GM21390 (cell line): ENCODE measurements around the gene TP73.

Experiments used
- ATAC-seq: cut with Tn5 transposase; IDR thresholded peaks from one replicate; pipeline ENCODE4 v1.9.1; 2021; ENCODE audit not compliant: unreplicated experiment

Gene TP73

GRCh38 chr1:3703786-3704371 is 51.6 kb downstream of the TP73 start:
- no peak for ATAC-seq

GRCh38 chr1:3705341-3705950 is 53.1 kb downstream of the TP73 start:
- ATAC-seq: no peak

GRCh38 chr1:3706651-3707297 is 54.5 kb downstream of the TP73 start:
- ATAC-seq: no peak

GRCh38 chr1:3707298-3707938 is 55.1 kb downstream of the TP73 start:
- no peak for ATAC-seq

GRCh38 chr1:3707939-3708328 is 55.6 kb downstream of the TP73 start:
- ATAC-seq: no peak

GRCh38 chr1:3708791-3709190 is 56.5 kb downstream of the TP73 start:
- ATAC-seq: no peak

- no peak for ATAC-seq
These were observed 57.9 kb downstream of the TP73 start for GRCh38 chr1:3710251-3710650.

- ATAC-seq: no peak
These were observed 59.1 kb downstream of the TP73 start for GRCh38 chr1:3711381-3711779.

GRCh38 chr1:3711780-3712451 is 59.6 kb downstream of the TP73 start:
- no peak for ATAC-seq

GRCh38 chr1:3712573-3713535 is 60.5 kb downstream of the TP73 start:
- no peak for ATAC-seq

- no peak for ATAC-seq
These were observed 61.5 kb downstream of the TP73 start for GRCh38 chr1:3713840-3714239.

GRCh38 chr1:3714284-3714741 is 62.0 kb downstream of the TP73 start:
- ATAC-seq: no peak

GRCh38 chr1:3714814-3715213 is 62.5 kb downstream of the TP73 start:
- no peak for ATAC-seq

GRCh38 chr1:3716351-3716750 is 64.0 kb downstream of the TP73 start:
- ATAC-seq: no peak

- no peak for ATAC-seq
These were observed 64.9 kb downstream of the TP73 start for GRCh38 chr1:3717041-3717714.

- no peak for ATAC-seq
These were observed 65.6 kb downstream of the TP73 start for GRCh38 chr1:3717715-3718601.

GRCh38 chr1:3718764-3719163 is 66.4 kb downstream of the TP73 start:
- ATAC-seq: no peak

- no peak for ATAC-seq
These were observed 69.7 kb downstream of the TP73 start for GRCh38 chr1:3721955-3722465.

GRCh38 chr1:3722846-3723245 is 70.5 kb downstream of the TP73 start:
- no peak for ATAC-seq
